Measurements from ENCODE around the gene UMOD.

Gene UMOD

DNA sequence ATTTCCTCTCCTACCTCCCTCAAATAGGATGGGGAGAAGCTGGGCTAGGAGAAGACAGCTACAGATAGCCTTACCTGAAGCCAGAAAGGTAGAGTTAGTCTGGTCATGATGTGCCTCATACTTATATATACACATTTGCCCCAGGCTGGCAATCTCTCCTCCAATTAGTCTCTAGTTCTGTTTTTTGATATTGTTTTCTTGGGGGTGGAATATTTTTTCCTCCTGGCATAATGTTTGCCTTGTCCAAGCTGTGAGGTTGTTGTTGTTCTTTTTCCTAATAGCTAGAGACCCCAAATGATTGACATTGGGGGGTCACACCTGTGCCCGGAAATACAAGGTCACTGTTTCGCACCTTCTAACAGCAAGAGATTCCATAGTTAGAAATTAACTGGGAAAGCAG lies at the start of gene UMOD:
Gene UMOD, minus strand, starts transcription at position 101 of the 400 bp plus-strand sequence. CDS start 1,978 bp downstream, outside the sequence.
- no peak for FAIRE-seq

GRCh38 chr16:20401475-20402016 lies 49.0 kb upstream of the UMOD start:
- FAIRE-seq: no peak

GRCh38 chr16:20401066-20401465 lies 48.6 kb upstream of the UMOD start:
- no peak for FAIRE-seq

DNA sequence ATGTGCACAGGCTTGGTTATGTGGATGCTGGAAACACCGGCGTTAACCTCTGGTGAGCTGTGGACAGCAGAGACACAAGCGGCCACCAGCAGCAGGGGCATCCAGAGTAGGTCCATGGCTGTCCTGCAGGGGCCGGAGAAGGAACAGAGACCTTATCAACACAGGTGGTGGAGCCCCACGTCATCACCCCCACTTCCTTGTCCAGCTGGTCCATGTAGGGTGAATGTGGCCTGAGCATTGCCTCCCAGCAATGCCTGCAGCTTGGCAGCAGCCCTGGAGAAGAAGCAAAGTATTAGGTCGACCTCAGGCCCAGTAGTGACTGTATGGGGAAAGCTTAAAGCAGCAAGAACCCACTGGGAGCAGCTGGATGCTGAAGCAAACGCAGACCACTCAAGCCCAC lies 46.7 kb upstream of the UMOD start:
- no peak for FAIRE-seq

GRCh38 chr16:20398603-20399002 lies 46.1 kb upstream of the UMOD start:
- FAIRE-seq: no peak

- no peak for FAIRE-seq
Observed at GRCh38 chr16:20397468-20398074, 45.1 kb upstream of the UMOD start.

DNA sequence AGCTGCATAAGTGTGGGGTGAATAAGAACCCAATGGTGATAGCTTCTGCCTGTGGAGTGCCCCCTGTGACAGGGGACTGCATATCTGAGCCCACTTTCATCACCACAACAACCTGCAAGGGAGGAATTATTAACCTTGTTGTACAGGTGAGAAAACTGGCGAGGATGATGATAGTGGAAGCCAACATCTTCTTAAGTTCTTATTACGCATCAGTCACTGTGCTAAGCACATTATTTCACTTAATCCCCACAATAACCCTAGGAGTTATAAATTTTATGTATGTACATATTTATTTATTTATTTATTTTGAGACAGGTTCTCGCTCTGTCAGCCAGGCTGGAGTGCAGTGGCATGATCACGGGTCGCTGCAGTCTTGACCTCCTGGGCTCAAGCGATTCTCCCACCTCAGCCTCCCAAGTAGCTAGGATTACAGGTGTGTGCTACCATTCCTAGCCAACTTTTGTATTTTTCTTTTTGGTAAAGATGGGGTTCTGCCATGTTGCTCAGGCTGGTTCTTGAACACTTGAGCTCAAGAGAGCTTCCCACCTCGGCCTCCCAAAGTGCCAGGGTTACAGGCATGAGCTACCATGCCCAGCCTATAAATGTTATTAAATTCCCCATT lies 44.4 kb upstream of the UMOD start:
- FAIRE-seq: no peak

DNA sequence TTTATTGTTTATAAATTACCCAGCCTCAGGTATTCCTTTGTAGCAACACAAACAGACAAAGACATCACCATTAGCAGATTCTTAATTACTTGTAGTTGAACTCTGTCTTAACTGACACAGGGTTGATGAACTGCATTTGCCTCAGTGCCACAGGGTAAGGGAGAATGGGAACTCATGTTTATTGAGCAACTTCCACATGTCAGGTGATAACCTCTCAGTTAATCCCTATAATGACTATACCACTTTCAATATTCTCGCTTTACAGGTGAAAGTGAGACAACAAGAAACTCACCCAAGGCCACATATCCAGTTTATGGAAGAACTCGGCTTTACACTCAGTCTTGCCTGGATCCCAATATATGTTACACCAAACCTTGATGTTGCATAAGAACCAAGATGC lies 43.4 kb upstream of the UMOD start:
- FAIRE-seq: no peak

DNA sequence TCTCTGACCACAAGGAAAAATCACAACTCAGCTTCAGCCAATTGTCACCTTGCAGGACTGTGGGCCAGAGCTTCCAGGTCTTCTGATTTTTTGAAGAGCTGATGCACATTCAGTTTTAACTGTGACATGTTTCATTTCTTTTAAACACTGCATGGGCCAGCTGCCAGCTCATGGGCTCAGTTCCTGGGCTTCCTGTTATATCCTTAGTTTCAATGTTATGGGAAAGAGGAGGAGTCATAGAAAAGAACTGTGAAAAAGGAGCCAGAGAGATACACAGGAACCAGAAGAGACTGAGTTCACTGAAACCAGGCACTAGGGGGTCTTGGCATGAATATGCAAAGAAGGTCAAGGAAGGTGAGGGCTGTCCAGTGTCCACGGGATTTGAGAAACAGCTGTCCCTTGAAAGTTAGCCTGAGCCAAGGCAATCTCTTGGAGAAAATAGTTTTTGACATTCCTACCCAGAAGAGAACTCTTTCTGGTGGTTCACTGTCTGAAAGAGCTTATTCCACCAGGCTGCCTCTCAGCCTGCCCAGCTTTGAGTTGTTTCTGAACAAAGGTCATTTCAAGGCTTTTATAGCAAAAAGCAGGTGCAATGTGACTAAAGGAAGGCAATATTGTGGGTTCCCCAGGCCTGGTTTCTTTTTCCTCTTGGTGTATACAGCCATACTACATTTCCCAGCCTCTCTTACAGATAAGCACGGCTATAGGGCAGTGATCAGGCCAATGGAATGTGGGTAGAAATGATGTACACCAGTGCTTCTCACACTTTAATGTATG lies 41.5 kb upstream of the UMOD start:
- FAIRE-seq: no peak

DNA sequence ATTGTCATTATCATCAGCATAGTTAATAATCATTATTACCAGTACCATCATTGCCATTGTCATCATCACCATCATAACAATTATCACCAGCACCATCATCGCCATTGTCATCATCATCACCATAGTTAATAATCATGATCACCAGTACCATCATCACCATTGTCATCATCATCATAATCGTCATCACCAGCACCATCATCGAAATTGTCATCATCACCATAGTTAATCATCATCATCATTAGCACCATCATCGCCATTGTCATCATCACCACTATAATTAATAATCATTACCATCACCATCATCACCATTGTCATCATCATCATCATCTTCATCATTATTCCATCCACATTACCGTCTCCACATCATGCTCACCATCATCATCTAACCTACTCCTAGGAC lies 38.5 kb upstream of the UMOD start:
- FAIRE-seq: no peak

- FAIRE-seq: no peak
Observed at GRCh38 chr16:20388854-20389253, 36.3 kb upstream of the UMOD start.

DNA sequence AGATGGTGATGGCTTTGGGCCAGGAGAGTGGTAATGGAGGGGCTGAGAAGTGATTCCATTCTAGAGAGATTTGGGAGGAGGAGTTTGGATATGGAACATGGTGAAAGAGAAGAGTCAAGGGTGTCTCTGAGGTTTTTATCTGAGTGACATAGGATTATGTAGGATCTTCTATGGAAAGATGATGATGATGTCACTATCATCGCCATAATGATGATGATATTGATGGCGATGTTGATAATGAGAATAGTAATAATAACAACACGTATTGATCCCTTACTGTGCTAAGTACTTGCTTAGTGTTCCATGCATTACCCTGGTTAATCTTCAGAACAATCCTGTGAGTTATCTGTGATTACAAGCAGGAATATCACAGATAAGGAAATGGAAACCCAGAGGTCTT lies 35.5 kb upstream of the UMOD start:
- FAIRE-seq: no peak

GRCh38 chr16:20385844-20386832 lies 33.6 kb upstream of the UMOD start:
- no peak for FAIRE-seq

- FAIRE-seq: no peak
Observed at GRCh38 chr16:20383106-20384029, 30.9 kb upstream of the UMOD start.

- no peak for FAIRE-seq
Observed at GRCh38 chr16:20382202-20382948, 29.9 kb upstream of the UMOD start.

DNA sequence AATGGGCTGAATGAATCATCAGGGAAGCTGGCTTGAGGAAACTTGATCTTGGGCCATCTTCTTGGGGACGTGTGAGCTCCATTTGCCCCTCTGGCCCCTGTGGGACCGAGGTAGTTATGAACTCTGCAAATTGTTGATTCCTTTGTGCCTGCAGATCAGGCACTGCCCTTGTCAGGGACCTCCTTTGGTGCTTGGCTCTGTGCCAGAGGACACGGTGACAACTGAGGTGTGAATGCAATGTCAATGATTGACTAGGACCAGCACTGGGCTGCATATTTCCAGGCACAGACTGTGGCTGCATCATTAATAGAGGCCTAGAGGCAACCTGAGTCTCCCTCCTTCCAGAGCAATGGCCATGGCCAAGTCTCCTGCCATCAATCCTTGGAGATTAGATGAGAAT lies 28.3 kb upstream of the UMOD start:
- no peak for FAIRE-seq

GRCh38 chr16:20377181-20377580 lies 24.7 kb upstream of the UMOD start:
- FAIRE-seq: no peak

GRCh38 chr16:20372701-20373100 lies 20.2 kb upstream of the UMOD start:
- no peak for FAIRE-seq

DNA sequence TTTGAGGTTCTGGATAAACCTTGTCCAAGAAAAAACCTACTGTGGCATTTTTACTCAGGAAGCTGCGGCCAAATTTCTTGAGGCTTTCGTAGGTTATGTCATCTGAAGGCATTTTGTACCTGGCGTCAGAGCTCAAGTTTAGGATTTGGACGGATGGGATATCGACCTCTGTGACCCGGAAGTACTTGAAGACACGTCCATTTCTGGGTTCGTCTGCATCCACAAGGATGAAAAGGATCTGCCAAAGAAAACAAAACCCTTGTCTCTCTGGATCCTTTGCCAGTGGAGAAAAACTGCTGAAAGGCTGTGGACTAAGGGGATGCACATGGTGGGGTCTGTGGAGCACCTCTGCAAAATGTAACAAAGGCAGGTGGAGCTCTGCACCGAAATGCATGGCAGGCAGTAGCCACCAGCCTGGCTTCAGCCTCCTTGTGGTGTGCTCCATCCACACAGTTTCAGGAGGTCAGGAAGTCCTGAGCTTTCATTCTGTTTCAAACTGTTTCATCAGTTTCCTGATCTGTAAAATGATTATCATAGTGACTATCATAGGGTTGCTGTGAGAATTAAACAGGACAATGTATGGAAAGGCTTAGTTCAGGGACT lies 17.0 kb upstream of the UMOD start:
- no peak for FAIRE-seq

DNA sequence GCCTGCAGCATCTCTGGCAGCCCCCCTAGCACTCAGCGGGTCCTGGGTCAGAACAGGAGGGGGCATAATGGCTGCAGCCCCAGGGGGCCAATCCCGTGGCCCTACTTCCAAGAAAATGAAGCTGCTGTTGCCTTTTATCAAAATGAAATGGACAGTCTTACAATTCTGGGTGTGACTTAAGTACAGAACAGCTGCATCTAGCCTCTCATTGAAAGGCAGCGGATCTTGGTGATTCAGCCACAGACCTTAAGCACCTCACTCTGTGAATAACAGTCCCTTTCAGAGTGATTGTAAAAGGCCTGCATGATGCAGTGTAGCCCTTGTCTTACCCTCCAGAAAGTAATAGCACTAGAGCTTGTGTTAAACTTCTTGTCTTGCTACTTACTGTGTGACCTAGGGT lies 11.5 kb upstream of the UMOD start:
- no peak for FAIRE-seq

Data from G401.6 (cell line).